Thymus (tissue), 11 donors: Measurements from ENCODE around the gene PDE7B. TPM values are rescaled to one million over a fixed set of nuclear protein-coding genes. Genes with fewer than 3 reads are reported as not detected.

Source experiments
- DNase-seq, 9 donors: peaks; one replicate each; pipeline ENCODE4 v3.0.0-alpha.2; 2013; ENCODE audit warnings: low spot score in 9 of 9, low read depth in 6 of 9, missing footprints in 1 of 9
- H3K27ac ChIP-seq, 2 donors: one replicate each; pipeline ENCODE4 v1.5.1; 2013; ENCODE audit warnings: control low read depth in 1 of 2, low read depth in 1 of 2, low read length in 1 of 2, mild to moderate bottlenecking in 1 of 2, moderate library complexity in 1 of 2
- H3K27me3 ChIP-seq, 2 donors: one replicate each; pipeline ENCODE4 v1.5.1; 2013; ENCODE audit warnings: low read length in 1 of 2; ENCODE audit not compliant: control insufficient read depth in 2 of 2, insufficient read depth in 1 of 2
- H3K36me3 ChIP-seq, 2 donors: one replicate each; pipeline ENCODE4 v1.5.1; 2013; ENCODE audit warnings: low read length in 1 of 2, mild to moderate bottlenecking in 1 of 2, moderate library complexity in 1 of 2; ENCODE audit not compliant: control insufficient read depth in 2 of 2, insufficient read depth in 2 of 2
- H3K4me1 ChIP-seq, 2 donors: one replicate each; pipeline ENCODE4 v1.5.1; 2013; ENCODE audit warnings: low read length in 2 of 2; ENCODE audit not compliant: control insufficient read depth in 2 of 2, insufficient read depth in 2 of 2
- H3K4me3 ChIP-seq, 2 donors: one replicate each; pipeline ENCODE4 v1.5.1; 2013; ENCODE audit warnings: low read length in 2 of 2, control low read depth in 1 of 2, mild to moderate bottlenecking in 1 of 2
- H3K9me3 ChIP-seq, 2 donors: one replicate each; pipeline ENCODE4 v1.5.1; 2013; ENCODE audit warnings: low read length in 1 of 2, mild to moderate bottlenecking in 1 of 2; ENCODE audit not compliant: control insufficient read depth in 2 of 2, insufficient read depth in 1 of 2
- WGBS: extraction: QIAGEN DNeasy Blood & Tissue Kit; methylation state at CpG from one replicate; pipeline ENCODE4 v1.1.7; 2013; 5-methylcytosine and 5-hydroxymethylcytosine counted together
- polyA plus RNA-seq: library from polyadenylated mRNA; stranded (reverse); fragments of 200-250 nt; gene quantifications from one replicate; pipeline ENCODE4 v1.2.3, GENCODE V29; 2013
- total RNA-seq: library from RNA; stranded (reverse); fragments of 120-200 nt; gene quantifications from one replicate; pipeline ENCODE4 v1.2.4, GENCODE V29; 2013
- donor health status: healthy.

Gene PDE7B
- total and polyA plus RNA-seq, 2 donors, result 4.4 to 5.8 TPM

DNA sequence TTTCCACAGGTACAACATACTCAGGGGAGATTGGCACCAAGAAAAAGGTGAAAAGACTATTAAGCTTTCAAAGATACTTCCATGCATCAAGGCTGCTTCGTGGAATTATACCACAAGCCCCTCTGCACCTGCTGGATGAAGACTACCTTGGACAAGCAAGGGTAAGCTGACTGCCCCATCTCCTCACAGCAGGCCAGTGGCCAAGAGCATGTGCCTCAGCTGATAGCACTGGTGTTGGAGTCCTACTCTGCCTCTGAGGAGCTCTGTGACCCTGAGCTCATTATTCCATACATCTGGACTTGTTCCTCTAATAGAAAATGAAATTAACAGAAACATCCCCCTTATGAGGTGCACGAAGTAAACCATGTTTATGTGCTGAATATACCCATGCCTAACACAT is 295.8 kb downstream of the PDE7B start:
- no peaks in the 10 kb centered on the region for H3K36me3 ChIP-seq
- no peaks in the 10 kb centered on the region for H3K27me3 ChIP-seq
- no peak overlapping the region for H3K4me3 ChIP-seq
- DNase-seq, result no peak
- 93% methylated on average over 2 of the region's 2 CpGs for WGBS
- no peaks in the 10 kb centered on the region for H3K4me1 ChIP-seq
- H3K9me3 ChIP-seq, result no peaks in the 10 kb centered on the region
- no peak overlapping the region for H3K27ac ChIP-seq

DNA sequence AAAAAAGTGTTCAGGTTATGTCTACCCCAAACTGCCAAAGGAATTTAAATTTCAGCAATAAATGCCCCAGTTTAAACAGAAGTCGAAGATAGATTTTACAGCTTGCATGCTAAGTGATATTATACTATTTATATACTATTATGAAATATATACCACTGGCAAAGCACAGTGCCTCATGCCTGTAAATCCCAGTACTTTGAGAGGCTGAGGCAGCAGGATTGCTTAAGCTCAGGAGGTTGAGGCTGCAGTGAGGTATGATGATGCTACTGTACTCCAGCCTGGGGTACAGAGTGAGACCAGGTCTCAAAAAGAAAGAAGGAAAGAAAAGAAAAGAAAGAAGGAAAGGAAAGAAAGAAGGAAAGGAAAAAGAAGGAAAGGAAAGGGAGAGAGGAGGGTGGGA is 296.6 kb downstream of the PDE7B start:
- H3K36me3 ChIP-seq, result no peaks in the 10 kb centered on the region
- H3K27ac ChIP-seq, result no peak overlapping the region
- DNase-seq, result no peak
- WGBS, result 96% methylated on average over 1 of the region's 1 CpG
- H3K4me3 ChIP-seq, result no peak overlapping the region
- H3K4me1 ChIP-seq, result no peaks in the 10 kb centered on the region
- H3K9me3 ChIP-seq, result no peaks in the 10 kb centered on the region
- no peaks in the 10 kb centered on the region for H3K27me3 ChIP-seq

DNA sequence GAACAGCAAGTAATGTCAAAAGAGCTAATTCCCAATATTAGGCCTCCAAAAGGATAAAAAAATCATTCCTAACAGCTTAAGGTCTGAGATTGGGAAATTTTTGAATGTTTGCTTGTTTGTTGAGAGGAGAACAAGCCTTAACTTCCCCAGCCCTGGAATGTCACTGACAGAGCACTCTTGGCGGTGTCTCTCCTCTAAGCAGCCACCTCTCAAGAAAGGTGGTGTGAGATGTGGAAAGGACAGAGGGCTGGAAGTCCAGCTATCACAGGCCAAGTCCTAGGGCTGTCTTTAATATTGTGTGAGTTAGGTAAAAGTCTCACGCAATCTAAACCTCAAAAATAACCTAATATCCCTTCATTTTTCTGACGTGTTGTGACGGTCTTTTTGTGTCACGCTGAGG is 297.0 kb downstream of the PDE7B start:
- H3K4me1 ChIP-seq, result no peaks in the 10 kb centered on the region
- no peak overlapping the region for H3K4me3 ChIP-seq
- H3K9me3 ChIP-seq, result no peaks in the 10 kb centered on the region
- no peaks in the 10 kb centered on the region for H3K27me3 ChIP-seq
- no peak for DNase-seq
- no peaks in the 10 kb centered on the region for H3K36me3 ChIP-seq
- 99% methylated on average over 5 of the region's 5 CpGs for WGBS
- H3K27ac ChIP-seq, result no peak overlapping the region

DNA sequence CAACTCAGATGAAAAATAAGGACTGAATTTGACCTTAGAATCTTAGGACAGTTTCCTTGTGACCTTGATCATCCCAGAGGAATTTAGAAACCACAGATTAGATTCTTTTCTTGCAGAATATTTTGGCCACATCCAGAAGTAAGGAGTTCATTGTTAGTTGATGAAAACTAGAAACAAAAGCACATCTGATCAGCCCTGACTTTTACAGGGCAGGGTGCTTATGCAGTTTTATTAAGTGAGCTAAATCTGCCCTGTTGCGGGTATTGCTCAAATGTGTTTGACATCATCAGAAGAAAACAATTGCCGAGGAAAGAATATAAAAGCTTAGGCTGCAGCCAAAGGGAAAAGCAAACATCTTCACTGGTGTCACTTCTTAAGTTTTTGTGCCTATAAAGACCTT is 297.8 kb downstream of the PDE7B start:
- H3K27me3 ChIP-seq, result no peaks in the 10 kb centered on the region
- DNase-seq, result no peak
- WGBS, result 96% methylated on average over 2 of the region's 2 CpGs

DNA sequence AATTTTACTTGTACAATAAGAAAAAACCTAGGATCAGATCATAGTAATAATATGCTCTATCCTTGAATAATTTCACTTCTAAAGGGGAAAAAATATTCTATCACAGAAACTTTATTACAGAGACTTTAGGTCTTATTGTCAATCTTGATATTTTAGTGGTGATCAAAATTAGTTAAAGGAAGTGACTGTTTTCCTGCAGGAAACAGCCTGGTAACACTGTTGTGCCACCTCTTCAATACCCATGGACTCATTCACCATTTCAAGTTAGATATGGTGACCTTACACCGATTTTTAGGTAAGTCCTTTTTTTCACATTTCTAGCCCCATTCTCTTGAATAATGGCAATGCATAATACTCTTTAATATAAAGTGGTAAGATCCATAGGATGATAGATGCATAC is 299.5 kb downstream of the PDE7B start:
- Histone ChIP-seq H3K4me3 (no peak overlapping the region), H3K27me3 (no peaks in the 10 kb centered on the region), H3K27ac (no peak overlapping the region), H3K4me1 (no peaks in the 10 kb centered on the region), H3K36me3 (peaks cover 0 to 4% of the 10 kb centered on the region in 2 donors), H3K9me3 (no peaks in the 10 kb centered on the region)
- 90% methylated on average over 1 of the region's 1 CpG for WGBS
- DNase-seq, result no peak

More for the DNA sequence above, 297.8 kb downstream of the PDE7B start:
- Histone ChIP-seq H3K27ac (no peak overlapping the region), H3K9me3 (no peaks in the 10 kb centered on the region), H3K4me3 (no peak overlapping the region), H3K36me3 (no peaks in the 10 kb centered on the region), H3K4me1 (no peaks in the 10 kb centered on the region)

DNA sequence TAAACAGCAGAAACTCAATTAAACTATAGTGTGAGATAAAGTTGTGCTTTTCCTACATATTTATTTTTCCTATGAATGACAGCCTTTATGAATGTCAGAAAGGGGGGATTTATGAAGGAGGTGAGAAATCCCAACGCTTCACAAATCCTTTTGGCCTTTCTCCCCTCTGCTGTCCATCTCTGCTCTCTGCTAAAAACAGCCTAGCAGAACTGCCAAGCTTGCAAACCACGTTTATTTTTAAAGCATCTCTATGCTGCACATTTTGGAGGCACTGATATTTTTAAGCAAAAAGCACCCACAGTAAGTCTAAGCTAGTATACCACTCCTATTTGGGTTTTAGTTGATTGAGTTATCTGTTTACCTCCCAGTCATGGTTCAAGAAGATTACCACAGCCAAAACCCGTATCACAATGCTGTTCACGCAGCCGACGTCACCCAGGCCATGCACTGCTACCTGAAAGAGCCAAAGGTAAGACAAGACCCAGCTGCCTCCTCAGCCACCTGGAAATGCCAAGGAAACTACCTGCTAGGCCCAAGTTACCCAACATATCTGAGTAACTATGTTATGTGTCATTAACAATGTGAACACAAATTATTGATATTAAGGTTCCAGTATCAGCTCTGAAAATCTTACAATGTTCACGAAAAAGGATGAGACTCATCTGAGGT is 302.3 kb downstream of the PDE7B start:
- Histone ChIP-seq H3K4me3 (no peak overlapping the region), H3K36me3 (peaks cover 0 to 9% of the 10 kb centered on the region in 2 donors), H3K27me3 (no peaks in the 10 kb centered on the region), H3K4me1 (no peaks in the 10 kb centered on the region), H3K27ac (no peak overlapping the region), H3K9me3 (no peaks in the 10 kb centered on the region)
- 95% methylated on average over 7 of the region's 7 CpGs for WGBS
- no peak for DNase-seq

DNA sequence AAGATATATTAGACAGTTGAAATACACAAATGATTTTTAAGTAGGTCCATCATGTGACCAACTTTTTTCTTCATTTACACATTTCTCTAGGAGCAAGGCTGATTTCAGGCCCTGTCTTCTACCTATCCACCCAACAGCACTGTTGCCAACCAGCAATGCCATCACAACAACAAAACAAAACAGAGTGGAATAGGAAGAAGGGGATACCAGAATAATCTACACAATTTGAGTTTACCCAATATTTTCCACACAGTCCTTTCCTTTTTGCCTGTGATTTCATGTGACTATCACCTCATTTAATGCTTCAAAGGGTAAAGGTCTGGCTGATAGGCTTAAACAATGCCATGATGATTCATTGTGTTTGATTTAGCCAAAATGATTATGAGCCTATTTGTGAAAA is 303.7 kb downstream of the PDE7B start:
- Histone ChIP-seq H3K27ac (no peak overlapping the region), H3K9me3 (no peaks in the 10 kb centered on the region)
- DNase-seq, result no peak

DNA sequence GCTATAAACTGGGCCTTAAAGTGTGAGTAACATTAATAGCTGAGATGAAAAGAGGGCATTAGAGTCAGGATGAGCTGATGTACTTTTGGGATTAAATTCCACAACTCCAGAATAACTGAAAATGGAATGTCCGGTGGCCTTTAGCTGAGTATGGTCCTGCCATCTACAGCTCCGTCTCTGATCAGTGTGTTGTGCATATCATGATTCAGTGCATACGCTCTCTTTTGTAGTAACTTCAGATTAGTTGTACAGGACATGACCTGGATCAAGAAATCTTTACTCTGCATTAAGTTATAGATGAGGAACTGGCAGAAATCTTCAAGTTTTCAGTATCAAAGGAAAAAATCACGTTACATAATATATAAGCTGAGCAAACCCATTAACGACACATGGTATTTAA is 306.2 kb downstream of the PDE7B start:
- H3K27me3 ChIP-seq, result no peaks in the 10 kb centered on the region
- WGBS, result 99% methylated on average over 5 of the region's 5 CpGs
- H3K27ac ChIP-seq, result no peak overlapping the region
- DNase-seq, result no peak
- no peak overlapping the region for H3K4me3 ChIP-seq
- H3K9me3 ChIP-seq, result no peaks in the 10 kb centered on the region
- H3K4me1 ChIP-seq, result no peaks in the 10 kb centered on the region
- peaks cover 0 to 9% of the 10 kb centered on the region in 2 donors for H3K36me3 ChIP-seq

More for the DNA sequence above, 303.7 kb downstream of the PDE7B start:
- Histone ChIP-seq H3K36me3 (peaks cover 0 to 9% of the 10 kb centered on the region in 2 donors), H3K27me3 (no peaks in the 10 kb centered on the region), H3K4me1 (no peaks in the 10 kb centered on the region), H3K4me3 (no peak overlapping the region)

DNA sequence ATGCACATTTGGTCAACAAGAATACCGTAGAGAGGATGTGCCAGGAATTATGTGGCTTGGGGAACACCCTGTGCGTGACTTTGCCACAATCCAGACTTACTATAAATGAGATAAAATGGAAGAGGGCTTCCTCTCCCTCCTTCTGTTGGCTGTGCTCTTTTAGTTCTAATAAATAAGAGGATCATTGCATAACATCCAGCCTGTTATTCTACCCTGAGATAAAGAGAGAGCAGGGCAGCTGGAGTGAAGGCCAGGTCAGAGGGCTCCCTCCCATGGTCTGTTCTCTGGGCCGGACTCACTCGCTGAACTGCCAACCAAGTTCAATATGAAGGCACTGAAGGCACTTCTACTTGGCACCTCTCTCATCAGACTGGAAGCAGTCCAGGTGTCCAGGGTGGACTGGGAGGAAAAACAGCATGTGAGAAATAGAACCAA is 306.9 kb downstream of the PDE7B start:
- H3K4me3 ChIP-seq, result no peak overlapping the region
- H3K27ac ChIP-seq, result no peak overlapping the region
- no peaks in the 10 kb centered on the region for H3K27me3 ChIP-seq
- no peaks in the 10 kb centered on the region for H3K9me3 ChIP-seq
- WGBS, result 96% methylated on average over 4 of the region's 4 CpGs
- H3K4me1 ChIP-seq, result no peaks in the 10 kb centered on the region
- no peak for DNase-seq
- H3K36me3 ChIP-seq, result peaks cover 0 to 9% of the 10 kb centered on the region in 2 donors
